CD14-positive monocyte (primary cell): ENCODE data around the gene TGFBRAP1. TPM values are rescaled to one million over a fixed set of nuclear protein-coding genes. Genes with fewer than 3 reads are reported as not detected.

Experiments used
- DNase-seq, 3 donors: peaks; one replicate each; pipeline ENCODE4 v3.0.0-alpha.2; 2011 to 2022
- H2AFZ ChIP-seq: 2 replicates; pipeline ENCODE4 v1.6.0; 2012; ENCODE audit warnings: mild to moderate bottlenecking, low read depth, low read length, inconsistent platforms; ENCODE audit not compliant: insufficient read depth, poor library complexity, severe bottlenecking
- H3K27ac ChIP-seq, 2 donors: 1 replicate in 1 of 2; 2 replicates in 1 of 2; pipeline ENCODE4 v1.5.1; 2012 to 2013; ENCODE audit warnings: low read length in 2 of 2, control low read depth in 1 of 2, inconsistent platforms in 1 of 2, low read depth in 1 of 2, mild to moderate bottlenecking in 1 of 2
- H3K27me3 ChIP-seq, 2 donors: one replicate each; pipeline versions ENCODE4 v1.6.0 to v1.6.1; 2011 to 2013; ENCODE audit warnings: low read length in 2 of 2; ENCODE audit not compliant: control insufficient read depth in 2 of 2, insufficient read depth in 2 of 2
- H3K36me3 ChIP-seq, 2 donors: replicated peaks in 1 of 2; 1 replicate in 1 of 2; 2 replicates in 1 of 2; pipeline versions ENCODE4 v1.5.1 to v1.6.1; 2012 to 2013; ENCODE audit warnings: low read length in 2 of 2, control low read depth in 1 of 2, inconsistent platforms in 1 of 2, mild to moderate bottlenecking in 1 of 2; ENCODE audit not compliant: insufficient read depth in 2 of 2, control insufficient read depth in 1 of 2
- H3K4me1 ChIP-seq, 2 donors: 1 replicate in 1 of 2; 2 replicates in 1 of 2; pipeline versions ENCODE4 v1.5.1 to v1.6.1; 2012 to 2013; ENCODE audit warnings: low read length in 2 of 2, control low read depth in 1 of 2, inconsistent platforms in 1 of 2, mild to moderate bottlenecking in 1 of 2, moderate library complexity in 1 of 2; ENCODE audit not compliant: insufficient read depth in 2 of 2, control insufficient read depth in 1 of 2
- H3K4me2 ChIP-seq: replicated peaks from 2 replicates; pipeline ENCODE3; 2012; ENCODE audit warnings: low read length, moderate library complexity, mild to moderate bottlenecking; ENCODE audit not compliant: poor library complexity, severe bottlenecking; ENCODE audit errors: extremely low read depth
- H3K4me3 ChIP-seq, 3 experiments: fragments of 200-600 bp in 1 of 3; sonication (generic) in 1 of 3; replicated peaks in 1 of 3; 1 replicate in 2 of 3; 2 replicates in 1 of 3; pipeline ENCODE4 v1.5.1; 2011 to 2013; ENCODE audit warnings: low read length in 3 of 3, mild to moderate bottlenecking in 3 of 3, control low read depth in 2 of 3, low read depth in 2 of 3, inconsistent platforms in 1 of 3, moderate library complexity in 1 of 3
- H3K79me2 ChIP-seq: 2 replicates; pipeline ENCODE4 v1.6.0; 2012; ENCODE audit warnings: mild to moderate bottlenecking, control low read depth, inconsistent platforms, low read length, moderate library complexity; ENCODE audit not compliant: insufficient read depth
- H3K9ac ChIP-seq: 2 replicates; pipeline ENCODE4 v1.6.0; 2017; ENCODE audit warnings: low read length, mild to moderate bottlenecking; ENCODE audit not compliant: insufficient read depth, poor library complexity, severe bottlenecking
- H3K9me3 ChIP-seq, 2 donors: replicated peaks in 1 of 2; 1 replicate in 1 of 2; 2 replicates in 1 of 2; pipeline versions ENCODE4 v1.5.1 to v1.6.1; 2012 to 2013; ENCODE audit warnings: low read length in 2 of 2, control low read depth in 1 of 2; ENCODE audit not compliant: control insufficient read depth in 1 of 2, insufficient read depth in 1 of 2
- H4K20me1 ChIP-seq: 2 replicates; pipeline ENCODE4 v1.6.0; 2012; ENCODE audit warnings: mild to moderate bottlenecking, low read length, control low read depth, moderate library complexity; ENCODE audit not compliant: insufficient read depth
- H3K27ac Mint-ChIP-seq, 7 donors: one replicate each; pipeline ENCODE4 v1.8.0; 2020; ENCODE audit warnings: mild to moderate bottlenecking in 7 of 7, mixed read lengths in 7 of 7, moderate library complexity in 6 of 7, inconsistent platforms in 2 of 7
- H3K27me3 Mint-ChIP-seq, 3 donors: one replicate each; pipeline ENCODE4 v1.8.0; 2021 to 2022; ENCODE audit warnings: low read depth in 3 of 3, mild to moderate bottlenecking in 3 of 3, mixed read lengths in 3 of 3, moderate library complexity in 3 of 3, inconsistent platforms in 1 of 3
- H3K36me3 Mint-ChIP-seq, 2 donors: one replicate each; pipeline ENCODE4 v1.8.0; 2020; ENCODE audit warnings: mixed read lengths in 2 of 2, inconsistent platforms in 1 of 2, mild to moderate bottlenecking in 1 of 2
- H3K4me1 Mint-ChIP-seq: one replicate; pipeline ENCODE4 v1.8.0; 2020; ENCODE audit warnings: mild to moderate bottlenecking, mixed read lengths
- H3K4me3 Mint-ChIP-seq, 2 donors: one replicate each; pipeline ENCODE4 v1.8.0; 2020; ENCODE audit warnings: mild to moderate bottlenecking in 2 of 2, mixed read lengths in 2 of 2, moderate library complexity in 1 of 2
- H3K9me3 Mint-ChIP-seq, 7 donors: one replicate each; pipeline ENCODE4 v1.8.0; 2020 to 2022; ENCODE audit warnings: mixed read lengths in 7 of 7, mild to moderate bottlenecking in 6 of 7, moderate library complexity in 6 of 7, inconsistent platforms in 2 of 7
- CTCF ChIP-seq: fragments of 200-600 bp; IDR thresholded peaks from one replicate; pipeline ENCODE4 v1.8.0; 2022; ENCODE audit warnings: antibody characterized with exemption, mild to moderate bottlenecking
- WGBS: methylation state at CpG from one replicate; pipeline ENCODE4 v1.1.5; 2013; ENCODE audit warnings: missing lambda C conversion rate; ENCODE audit not compliant: insufficient coverage; 5-methylcytosine and 5-hydroxymethylcytosine counted together
- intact Hi-C, 2 donors: fragments of 100-400 bp; cut with micrococcal nuclease; formaldehyde crosslinking; loops; one replicate each; pipeline versions ENCODE4 v1.15.0 to v1.15.1; 2023
- polyA plus RNA-seq, 3 donors: library from polyadenylated mRNA; depleted of rRNA in 1 of 3; unstranded in 2 of 3; stranded (reverse) in 1 of 3; fragments of 300-500 nt in 2 of 3; fragments of >200 nt in 1 of 3; fragmentation: Illumina TruSeq in 2 of 3; gene quantifications; 1 replicate in 2 of 3; 2 replicates in 1 of 3; pipeline ENCODE4 v1.2.3, GENCODE V29; 2012 to 2021

The TGFBRAP1 gene
- polyA plus RNA-seq, 3 donors = 10.0 to 10.5 (median 10.2) TPM

- Histone ChIP-seq H3K27me3 (no peaks in the 10 kb centered on the region), H3K36me3 (no peaks in the 10 kb centered on the region), H3K9ac (no peak overlapping the region), H3K4me3 (no peak overlapping the region), H3K4me1 (peaks cover 7 to 15% of the 10 kb centered on the region in 2 donors), H3K79me2 (no peaks in the 10 kb centered on the region), H3K4me2 (no peak overlapping the region), H2AFZ (no peak overlapping the region), H3K27ac (no peak overlapping the region), H4K20me1 (no peaks in the 10 kb centered on the region), H3K9me3 (no peaks in the 10 kb centered on the region)
- Mint-ChIP-seq H3K4me1 (peaks cover 18% of the 10 kb centered on the region), H3K9me3 (no peaks in the 10 kb centered on the region), H3K27ac (no peak overlapping the region), H3K36me3 (no peaks in the 10 kb centered on the region), H3K4me3 (no peak overlapping the region), H3K27me3 (peaks cover 2 to 3% (median 3%) of the 10 kb centered on the region in 3 donors)
- no peak for TF ChIP-seq CTCF
- 96% methylated on average over 4 of the region's 4 CpGs for WGBS
- intact Hi-C loops = loop anchor here (10.0 kb wide), 3 partner anchors 136 to 1206 kb away; no protein-coding TSS in a partner anchor
- no peak for DNase-seq
Measured at GRCh38 chr2:105378921-105379383, 49.4 kb upstream of the TGFBRAP1 start.

GRCh38 chr2:105378276-105378840, 48.8 kb upstream of the TGFBRAP1 start:
- no peak overlapping the region for H3K27ac Mint-ChIP-seq
- intact Hi-C loops = loop anchor here (10.0 kb wide), 3 partner anchors 136 to 1206 kb away; no protein-coding TSS in a partner anchor
- DNase-seq = no peak
- Histone ChIP-seq H3K9me3 (no peaks in the 10 kb centered on the region), H3K27ac (no peak overlapping the region), H3K9ac (no peak overlapping the region), H4K20me1 (no peaks in the 10 kb centered on the region), H3K4me2 (no peak overlapping the region), H3K27me3 (no peaks in the 10 kb centered on the region), H3K79me2 (no peaks in the 10 kb centered on the region), H3K36me3 (no peaks in the 10 kb centered on the region), H3K4me3 (no peak overlapping the region), H3K4me1 (peaks cover 1 to 9% of the 10 kb centered on the region in 2 donors), H2AFZ (no peak overlapping the region)
- peaks cover 13% of the 10 kb centered on the region for H3K4me1 Mint-ChIP-seq
- no peaks in the 10 kb centered on the region for H3K9me3 Mint-ChIP-seq
- peaks cover 2 to 4% (median 3%) of the 10 kb centered on the region in 3 donors for H3K27me3 Mint-ChIP-seq
- no peak for TF ChIP-seq CTCF
- no peaks in the 10 kb centered on the region for H3K36me3 Mint-ChIP-seq
- H3K4me3 Mint-ChIP-seq = no peak overlapping the region
- WGBS = 80% methylated on average over 10 of the region's 12 CpGs
